Measurements from ENCODE around the gene OCSTAMP.

The OCSTAMP gene

GRCh38 chr20:46569961-46570360 lies 19.5 kb upstream of the OCSTAMP start:
- H3K36me3 ChIP-seq (replicated peaks; ENCODE audit: low read depth, low read length), result no peaks in the 10 kb centered on the region
- H3K27me3 ChIP-seq (ENCODE audit: low read depth, low read length), result peaks cover 74% of the 10 kb centered on the region
- H3K27ac ChIP-seq (ENCODE audit: low read length), result no peak overlapping the region
- no peak overlapping the region for H3K4me3 ChIP-seq (ENCODE audit: low read length)
- TF ChIP-seq CTCF (IDR thresholded peaks at IDR 0.05; ENCODE audit: low read depth, low read length) (no peak), EZH2phosphoT487 (IDR thresholded peaks at IDR 0.05; ENCODE audit: low read depth) (no peak)
- H3K79me2 ChIP-seq (ENCODE audit: low read length), result no peaks in the 10 kb centered on the region
- peaks cover 8% of the 10 kb centered on the region; the same call in 1 of the 2 replicates for H3K4me1 ChIP-seq (ENCODE audit: low read length)
- no peaks in the 10 kb centered on the region for H4K20me1 ChIP-seq (ENCODE audit: insufficient read depth, low read length)
- H3K4me2 ChIP-seq (ENCODE audit: low read length), result no peak overlapping the region
- H3K9me3 ChIP-seq (ENCODE audit: insufficient read depth, low read length), result no peaks in the 10 kb centered on the region
- no peak overlapping the region for H2AFZ ChIP-seq (ENCODE audit: low read depth, low read length)
- no peak overlapping the region for H3K9ac ChIP-seq (ENCODE audit: low read length)

- no peak overlapping the region for H3K27ac ChIP-seq (ENCODE audit: low read length)
- no peaks in the 10 kb centered on the region for H3K9me3 ChIP-seq (ENCODE audit: insufficient read depth, low read length)
- no peak overlapping the region for H3K9ac ChIP-seq (ENCODE audit: low read length)
- no peak for TF ChIP-seq CTCF (IDR thresholded peaks at IDR 0.05; ENCODE audit: low read depth, low read length)
- no peak for TF ChIP-seq EZH2phosphoT487 (IDR thresholded peaks at IDR 0.05; ENCODE audit: low read depth)
- peaks cover 62% of the 10 kb centered on the region for H3K27me3 ChIP-seq (ENCODE audit: low read depth, low read length)
- H3K4me1 ChIP-seq (ENCODE audit: low read length), result peaks cover 8% of the 10 kb centered on the region; the same call in 1 of the 2 replicates
- H4K20me1 ChIP-seq (ENCODE audit: insufficient read depth, low read length), result no peaks in the 10 kb centered on the region
- H3K4me2 ChIP-seq (ENCODE audit: low read length), result no peak overlapping the region
- H3K79me2 ChIP-seq (ENCODE audit: low read length), result no peaks in the 10 kb centered on the region
- no peaks in the 10 kb centered on the region for H3K36me3 ChIP-seq (replicated peaks; ENCODE audit: low read depth, low read length)
- H3K4me3 ChIP-seq (ENCODE audit: low read length), result no peak overlapping the region
- H2AFZ ChIP-seq (ENCODE audit: low read depth, low read length), result no peak overlapping the region
Observed at GRCh38 chr20:46568570-46569129, 18.2 kb upstream of the OCSTAMP start.

GRCh38 chr20:46566125-46566524 lies 15.7 kb upstream of the OCSTAMP start:
- H3K4me3 ChIP-seq (ENCODE audit: low read length), result no peak overlapping the region
- H3K9ac ChIP-seq (ENCODE audit: low read length), result no peak overlapping the region
- no peaks in the 10 kb centered on the region for H3K79me2 ChIP-seq (ENCODE audit: low read length)
- no peak overlapping the region for H3K4me2 ChIP-seq (ENCODE audit: low read length)
- no peaks in the 10 kb centered on the region for H4K20me1 ChIP-seq (ENCODE audit: insufficient read depth, low read length)
- no peaks in the 10 kb centered on the region for H3K36me3 ChIP-seq (replicated peaks; ENCODE audit: low read depth, low read length)
- H3K4me1 ChIP-seq (ENCODE audit: low read length), result peaks cover 13% of the 10 kb centered on the region
- H3K9me3 ChIP-seq (ENCODE audit: insufficient read depth, low read length), result no peaks in the 10 kb centered on the region
- no peak overlapping the region for H2AFZ ChIP-seq (ENCODE audit: low read depth, low read length)
- H3K27me3 ChIP-seq (ENCODE audit: low read depth, low read length), result peaks cover 37% of the 10 kb centered on the region
- TF ChIP-seq EZH2phosphoT487 (IDR thresholded peaks at IDR 0.05; ENCODE audit: low read depth), result no peak
- no peak for TF ChIP-seq CTCF (IDR thresholded peaks at IDR 0.05; ENCODE audit: low read depth, low read length)
- no peak overlapping the region for H3K27ac ChIP-seq (ENCODE audit: low read length)

GRCh38 chr20:46564241-46564957 lies 13.9 kb upstream of the OCSTAMP start:
- no peak overlapping the region for H2AFZ ChIP-seq (ENCODE audit: low read depth, low read length)
- no peaks in the 10 kb centered on the region for H3K9me3 ChIP-seq (ENCODE audit: insufficient read depth, low read length)
- no peak overlapping the region for H3K4me3 ChIP-seq (ENCODE audit: low read length)
- peaks cover 13% of the 10 kb centered on the region for H3K4me1 ChIP-seq (ENCODE audit: low read length)
- H3K27me3 ChIP-seq (ENCODE audit: low read depth, low read length), result peaks cover 21% of the 10 kb centered on the region
- no peaks in the 10 kb centered on the region for H3K36me3 ChIP-seq (replicated peaks; ENCODE audit: low read depth, low read length)
- H4K20me1 ChIP-seq (ENCODE audit: insufficient read depth, low read length), result no peaks in the 10 kb centered on the region
- no peak overlapping the region for H3K9ac ChIP-seq (ENCODE audit: low read length)
- no peak overlapping the region for H3K4me2 ChIP-seq (ENCODE audit: low read length)
- no peak overlapping the region for H3K27ac ChIP-seq (ENCODE audit: low read length)
- TF ChIP-seq EZH2phosphoT487 (IDR thresholded peaks at IDR 0.05; ENCODE audit: low read depth) (no peak), CTCF (IDR thresholded peaks at IDR 0.05; ENCODE audit: low read depth, low read length) (no peak)
- no peaks in the 10 kb centered on the region for H3K79me2 ChIP-seq (ENCODE audit: low read length)
